ENCODE data around the gene PCDH9. TPM values are rescaled to one million over a fixed set of nuclear protein-coding genes. Genes with fewer than 3 reads are reported as not detected.

The PCDH9 gene
- total RNA-seq, 1 experiment from 2014 or later = 4.2 TPM

DNA sequence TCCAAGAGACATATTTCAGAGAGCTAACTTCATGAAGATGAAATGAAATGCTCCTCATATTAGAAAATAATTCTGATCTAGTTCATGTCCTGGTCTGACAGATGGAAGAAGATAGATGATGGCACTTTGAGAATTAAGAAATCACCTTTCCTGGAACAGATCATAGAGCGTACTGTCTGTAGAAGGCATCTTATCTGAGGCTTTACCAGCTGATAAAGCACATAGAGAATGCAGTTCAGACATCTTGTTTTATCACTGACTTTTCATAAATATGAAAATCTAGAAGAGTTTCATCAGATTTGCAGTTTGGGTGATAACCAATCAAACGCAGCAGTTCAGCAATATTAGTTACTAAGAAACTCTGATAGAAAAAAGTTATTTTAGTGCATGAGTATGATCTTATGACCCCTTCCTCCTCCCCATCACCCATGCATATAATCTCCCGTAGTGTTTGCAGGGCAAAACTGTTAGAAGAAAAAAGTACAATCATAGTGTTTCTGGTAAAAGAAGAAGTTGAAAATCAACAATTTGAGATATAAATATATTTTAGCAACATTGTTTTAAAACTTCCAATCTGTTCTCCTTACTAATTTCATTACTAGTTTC is 585.2 kb downstream of the PCDH9 start:
- no peak for ATAC-seq
- H3K9me3 ChIP-seq (ENCODE audit: control insufficient read depth, insufficient read depth, low read depth, low read length) = no peaks in the 10 kb centered on the region
- ChIA-PET CTCF (no interaction called here), POLR2A (no interaction called here)
- TF ChIP-seq TCF7L2 (IDR thresholded peaks at IDR 0.05; ENCODE audit: low read depth, low read length) (no peak), REST (IDR thresholded peaks at IDR 0.05; ENCODE audit: insufficient read depth in 1 of 2, low read depth in 2 of 2, low read length in 1 of 2) (no peak), SIN3A (IDR thresholded peaks at IDR 0.05; ENCODE audit: borderline replicate concordance, insufficient read depth, low read depth, low read length) (no peak), POLR2AphosphoS5 (IDR thresholded peaks at IDR 0.05; ENCODE audit: low read depth, low read length) (no peak)
- TF ChIP-seq, protein P1, sequence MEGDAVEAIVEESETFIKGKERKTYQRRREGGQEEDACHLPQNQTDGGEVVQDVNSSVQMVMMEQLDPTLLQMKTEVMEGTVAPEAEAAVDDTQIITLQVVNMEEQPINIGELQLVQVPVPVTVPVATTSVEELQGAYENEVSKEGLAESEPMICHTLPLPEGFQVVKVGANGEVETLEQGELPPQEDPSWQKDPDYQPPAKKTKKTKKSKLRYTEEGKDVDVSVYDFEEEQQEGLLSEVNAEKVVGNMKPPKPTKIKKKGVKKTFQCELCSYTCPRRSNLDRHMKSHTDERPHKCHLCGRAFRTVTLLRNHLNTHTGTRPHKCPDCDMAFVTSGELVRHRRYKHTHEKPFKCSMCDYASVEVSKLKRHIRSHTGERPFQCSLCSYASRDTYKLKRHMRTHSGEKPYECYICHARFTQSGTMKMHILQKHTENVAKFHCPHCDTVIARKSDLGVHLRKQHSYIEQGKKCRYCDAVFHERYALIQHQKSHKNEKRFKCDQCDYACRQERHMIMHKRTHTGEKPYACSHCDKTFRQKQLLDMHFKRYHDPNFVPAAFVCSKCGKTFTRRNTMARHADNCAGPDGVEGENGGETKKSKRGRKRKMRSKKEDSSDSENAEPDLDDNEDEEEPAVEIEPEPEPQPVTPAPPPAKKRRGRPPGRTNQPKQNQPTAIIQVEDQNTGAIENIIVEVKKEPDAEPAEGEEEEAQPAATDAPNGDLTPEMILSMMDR (IDR thresholded peaks at IDR 0.05) = no peak
- no peaks in the 10 kb centered on the region for H3K27me3 ChIP-seq (ENCODE audit: control insufficient read depth, insufficient read depth, low read length)
- in situ Hi-C loops (cut with HindIII; ENCODE audit: low pct_unique_long_range_greater_than_20kb, low sequenced_read_pairs) (no loop called here), intact Hi-C loops (cut with micrococcal nuclease; ENCODE audit: unreplicated experiment) (no loop called here)
- no TSS peak for BruUV-seq (replicated peaks)
- H3K4me3 ChIP-seq (ENCODE audit: low read depth in 2 of 2, low read length in 2 of 2) = no peak overlapping the region
- DNase-seq (ENCODE audit: low read depth, low spot score) = no peak
- no peak overlapping the region for H3K27ac ChIP-seq (ENCODE audit: low read length)
- H3K36me3 ChIP-seq (ENCODE audit: control insufficient read depth, insufficient read depth, low read length) = no peaks in the 10 kb centered on the region
- H3K4me1 ChIP-seq (ENCODE audit: control insufficient read depth, insufficient read depth, low read length) = no peaks in the 10 kb centered on the region

DNA sequence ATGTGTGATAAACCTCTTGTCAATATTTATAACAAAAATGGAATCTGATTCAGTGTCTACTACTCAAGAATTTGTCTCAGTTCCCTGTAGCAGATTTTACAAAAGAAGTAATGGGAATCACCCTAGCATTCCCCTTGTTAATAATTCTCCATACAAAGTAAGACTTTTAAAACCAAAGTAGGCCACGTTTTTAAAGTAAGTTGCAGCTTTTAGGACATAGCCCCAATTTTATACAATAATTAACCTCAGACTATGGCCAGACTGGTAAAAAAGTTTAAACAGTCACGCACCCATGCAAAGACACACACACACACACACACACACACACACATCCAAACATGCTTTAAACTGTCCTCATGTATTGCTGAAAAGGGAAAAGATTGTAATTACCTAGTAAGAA is 589.9 kb downstream of the PCDH9 start:
- no TSS peak for BruUV-seq (replicated peaks)
- H3K9me3 ChIP-seq (ENCODE audit: control insufficient read depth, insufficient read depth, low read depth, low read length) = no peaks in the 10 kb centered on the region
- no peaks in the 10 kb centered on the region for H3K4me1 ChIP-seq (ENCODE audit: control insufficient read depth, insufficient read depth, low read length)
- no peak overlapping the region for H3K27ac ChIP-seq (ENCODE audit: low read length)
- ChIA-PET CTCF (no interaction called here), POLR2A (no interaction called here)
- in situ Hi-C loops (cut with HindIII; ENCODE audit: low pct_unique_long_range_greater_than_20kb, low sequenced_read_pairs) (no loop called here), intact Hi-C loops (cut with micrococcal nuclease; ENCODE audit: unreplicated experiment) (no loop called here)
- no peak overlapping the region for H3K4me3 ChIP-seq (ENCODE audit: low read depth in 2 of 2, low read length in 2 of 2)
- no peak for DNase-seq (ENCODE audit: low read depth, low spot score)
- no peaks in the 10 kb centered on the region for H3K27me3 ChIP-seq (ENCODE audit: control insufficient read depth, insufficient read depth, low read length)
- no peak for TF ChIP-seq TCF7L2 (IDR thresholded peaks at IDR 0.05; ENCODE audit: low read depth, low read length)
- no peak for TF ChIP-seq SIN3A (IDR thresholded peaks at IDR 0.05; ENCODE audit: borderline replicate concordance, insufficient read depth, low read depth, low read length)
- TF ChIP-seq, protein P1 (IDR thresholded peaks at IDR 0.05) = no peak
- no peaks in the 10 kb centered on the region for H3K36me3 ChIP-seq (ENCODE audit: control insufficient read depth, insufficient read depth, low read length)
- no peak for ATAC-seq
